Cortex of kidney (tissue), 1 donor: Measurements from ENCODE around the gene CACNB4.
"Not testable (repeated sequence)": the region's sequence is repeated elsewhere in the genome, so short reads cannot be mapped to it uniquely, and the experiment has no call there.

Experiments used
- DNase-seq: peaks from one replicate; lab custom pipeline; 2025; lab: John Stamatoyannopoulos, UW

The CACNB4 gene

GRCh38 chr2:152019732-152020131 lies 79.1 kb downstream of the CACNB4 start:
- DNase-seq: no peak

GRCh38 chr2:152016181-152017120 lies 82.4 kb downstream of the CACNB4 start:
- no peak for DNase-seq

GRCh38 chr2:152015552-152015951 lies 83.3 kb downstream of the CACNB4 start:
- DNase-seq: no peak

- no peak for DNase-seq
These were observed 86.1 kb downstream of the CACNB4 start for GRCh38 chr2:152012697-152013096.

GRCh38 chr2:152011724-152012123 lies 87.1 kb downstream of the CACNB4 start:
- DNase-seq: no peak

GRCh38 chr2:152005607-152006006 lies 93.2 kb downstream of the CACNB4 start:
- no peak for DNase-seq

- not testable (repeated sequence) for DNase-seq
These were observed 95.6 kb downstream of the CACNB4 start for GRCh38 chr2:152003283-152003682.

GRCh38 chr2:151999053-151999452 lies 99.8 kb downstream of the CACNB4 start:
- DNase-seq: no peak

GRCh38 chr2:151996243-151997003 lies 102.4 kb downstream of the CACNB4 start:
- no peak for DNase-seq

- no peak for DNase-seq
These were observed 103.7 kb downstream of the CACNB4 start for GRCh38 chr2:151995161-151995557.

GRCh38 chr2:151994178-151994577 lies 104.7 kb downstream of the CACNB4 start:
- not testable (repeated sequence) for DNase-seq

- no peak for DNase-seq
These were observed 107.8 kb downstream of the CACNB4 start for GRCh38 chr2:151991010-151991409.

- DNase-seq: no peak
These were observed 109.5 kb downstream of the CACNB4 start for GRCh38 chr2:151989378-151989777.

- no peak for DNase-seq
These were observed 111.4 kb downstream of the CACNB4 start for GRCh38 chr2:151987484-151987883.

- no peak for DNase-seq
These were observed 114.3 kb downstream of the CACNB4 start for GRCh38 chr2:151984424-151985083.

- DNase-seq: no peak
These were observed 115.6 kb downstream of the CACNB4 start for GRCh38 chr2:151983221-151983620.

- DNase-seq: no peak
These were observed 117.0 kb downstream of the CACNB4 start for GRCh38 chr2:151981886-151982285.

GRCh38 chr2:151979694-151980093 lies 119.2 kb downstream of the CACNB4 start:
- DNase-seq: no peak

GRCh38 chr2:151978709-151979108 lies 120.1 kb downstream of the CACNB4 start:
- no peak for DNase-seq

GRCh38 chr2:151977631-151978030 lies 121.2 kb downstream of the CACNB4 start:
- no peak for DNase-seq

GRCh38 chr2:151976945-151977353 lies 121.9 kb downstream of the CACNB4 start:
- no peak for DNase-seq
